Lung (tissue), 12 donors: ENCODE measurements around the gene CHMP6. TPM values are rescaled to one million over a fixed set of nuclear protein-coding genes. Genes with fewer than 3 reads are reported as not detected.

ENCODE experiments used
- ATAC-seq: fragments of 200-7000 bp; cut with Tn5 transposase; one replicate; pipeline ENCODE4 v1.9.1; 2020; ENCODE audit warnings: moderate number of reproducible peaks; ENCODE audit not compliant: insufficient read depth, low FRiP score
- DNase-seq, 3 donors: peaks; one replicate each; pipeline ENCODE4 v3.0.0-alpha.2; 2013 to 2017
- H3K27ac ChIP-seq, 2 donors: one replicate each; pipeline ENCODE4 v1.5.1; 2013; ENCODE audit warnings: mild to moderate bottlenecking in 2 of 2, moderate library complexity in 2 of 2, control low read depth in 1 of 2, inconsistent platforms in 1 of 2, low read depth in 1 of 2, low read length in 1 of 2
- H3K27me3 ChIP-seq, 3 donors: one replicate each; pipeline ENCODE4 v1.5.1; 2013; ENCODE audit warnings: low read length in 2 of 3; ENCODE audit not compliant: control insufficient read depth in 3 of 3, insufficient read depth in 3 of 3
- H3K36me3 ChIP-seq, 4 donors: one replicate each; pipeline ENCODE4 v1.5.1; 2013; ENCODE audit warnings: low read length in 4 of 4, mild to moderate bottlenecking in 1 of 4, moderate library complexity in 1 of 4; ENCODE audit not compliant: control insufficient read depth in 4 of 4, insufficient read depth in 4 of 4
- H3K4me1 ChIP-seq, 5 donors: one replicate each; pipeline ENCODE4 v1.5.1; 2013; ENCODE audit warnings: low read length in 5 of 5, mild to moderate bottlenecking in 2 of 5, moderate library complexity in 1 of 5; ENCODE audit not compliant: control insufficient read depth in 5 of 5, insufficient read depth in 5 of 5
- H3K4me3 ChIP-seq: one replicate; pipeline ENCODE4 v1.5.1; 2013; ENCODE audit warnings: mild to moderate bottlenecking, control low read depth, moderate library complexity
- H3K9ac ChIP-seq, 2 donors: one replicate each; pipeline ENCODE4 v1.5.1; 2013; ENCODE audit warnings: low read length in 2 of 2, control low read depth in 1 of 2; ENCODE audit not compliant: insufficient read depth in 1 of 2
- H3K9me3 ChIP-seq, 4 donors: one replicate each; pipeline ENCODE4 v1.5.1; 2013; ENCODE audit warnings: low read length in 3 of 4, mild to moderate bottlenecking in 1 of 4, moderate library complexity in 1 of 4; ENCODE audit not compliant: control insufficient read depth in 4 of 4, insufficient read depth in 3 of 4
- CTCF ChIP-seq: IDR thresholded peaks from 2 replicates; pipeline ENCODE4 v1.5.1; 2012; ENCODE audit warnings: mild to moderate bottlenecking; ENCODE audit errors: control extremely low read depth, extremely low read depth
- WGBS, 2 donors: extraction: QIAGEN DNeasy Blood & Tissue Kit; methylation state at CpG; one replicate each; pipeline ENCODE4 v1.1.7; 2013; 5-methylcytosine and 5-hydroxymethylcytosine counted together
- polyA plus RNA-seq, 2 donors: library from polyadenylated mRNA; stranded (reverse); fragments of 200-250 nt; gene quantifications; one replicate each; pipeline ENCODE4 v1.2.1, GENCODE V29; 2013
- total RNA-seq, 2 donors: library from RNA; depleted of rRNA in 1 of 2; stranded (reverse); fragments of >200 nt in 1 of 2; gene quantifications; one replicate each; pipeline ENCODE4 v1.2.1, GENCODE V29; 2014 to 2021
- donor health status: control.
- donor health status: control.
- donor health status: Bipolar disorder and iron deficiency.
- donor health status: healthy.
- donor health status: DM: yes; HTN: yes; CAD: no.

Gene CHMP6
- total and polyA plus RNA-seq, 4 donors, result 18.2 to 36.3 (median 32.2) TPM

- ATAC-seq, result no peak
- H3K9me3 ChIP-seq, result peaks cover 0 to 3% (median 0%) of the 10 kb centered on the region in 4 donors
- H3K27me3 ChIP-seq, result no peaks in the 10 kb centered on the region
- no peak for TF ChIP-seq CTCF
- H3K4me3 ChIP-seq, result no peak overlapping the region
- peaks cover 0 to 25% (median 5%) of the 10 kb centered on the region in 5 donors for H3K4me1 ChIP-seq
- WGBS, 2 donors, result 67 to 88% methylated on average over 21 to 23 of the region's 23 CpGs
- peaks cover 0 to 27% (median 2%) of the 10 kb centered on the region in 4 donors for H3K36me3 ChIP-seq
- H3K9ac ChIP-seq, result no peak overlapping the region
- H3K27ac ChIP-seq, result peak overlapping the region; percentile 50 to 93
- peak; percentile 84 to 95 (median 92) for DNase-seq
Measured at GRCh38 chr17:80959330-80960036, 32.2 kb upstream of the CHMP6 start.

- ATAC-seq (no peak), DNase-seq (no peak)
- no peaks in the 10 kb centered on the region for H3K27me3 ChIP-seq
- peak overlapping the region; percentile 51 to 84 for H3K27ac ChIP-seq
- H3K4me1 ChIP-seq, result peaks cover 0 to 25% (median 5%) of the 10 kb centered on the region in 5 donors
- H3K4me3 ChIP-seq, result no peak overlapping the region
- no peak for TF ChIP-seq CTCF
- H3K36me3 ChIP-seq, result peaks cover 0 to 34% (median under 1%) of the 10 kb centered on the region in 4 donors
- peaks cover 0 to 3% (median 0%) of the 10 kb centered on the region in 4 donors for H3K9me3 ChIP-seq
- WGBS, 2 donors, result 87 to 94% methylated on average over 24 of the region's 24 CpGs
- no peak overlapping the region for H3K9ac ChIP-seq
Measured at GRCh38 chr17:80960037-80960796, 31.4 kb upstream of the CHMP6 start.

GRCh38 chr17:80960797-80961452 is 30.7 kb upstream of the CHMP6 start:
- 95 to 96% methylated on average over 28 to 31 of the region's 31 CpGs for WGBS, 2 donors
- peak in 1 of 3 donors; percentile 11 for DNase-seq
- H3K4me1 ChIP-seq, result peaks cover 0 to 25% (median 5%) of the 10 kb centered on the region in 5 donors

More at GRCh38 chr17:80960797-80961452, 30.7 kb upstream of the CHMP6 start:
- H3K4me3 ChIP-seq, result no peak overlapping the region
- peaks cover 0 to 40% (median 0%) of the 10 kb centered on the region in 4 donors for H3K36me3 ChIP-seq
- H3K27me3 ChIP-seq, result no peaks in the 10 kb centered on the region
- H3K27ac ChIP-seq, result peak overlapping the region; percentile 51 to 84
- peaks cover 0 to 3% (median 0%) of the 10 kb centered on the region in 4 donors for H3K9me3 ChIP-seq
- no peak for ATAC-seq
- no peak for TF ChIP-seq CTCF
- no peak overlapping the region for H3K9ac ChIP-seq
